Panc1 (cell line): Measurements from ENCODE around the gene LRP4. TPM values are rescaled to one million over a fixed set of nuclear protein-coding genes. Genes with fewer than 3 reads are reported as not detected.

ENCODE experiments used
- ATAC-seq: fragments of 200-7000 bp; cut with Tn5 transposase; 2 replicates; pipeline ENCODE4 v1.9.1; 2020; ENCODE audit warnings: mild to moderate bottlenecking, moderate library complexity
- BruUV-seq: library from RNA; stranded (reverse); fragments of 400-500 nt; replicated peaks from 2 replicates; lab custom pipeline; 2021; lab: Mats Ljungman, UMichigan
- CTCF ChIA-PET: fragments of 300-600 bp; sonication (Branson Sonifier 250); formaldehyde crosslinking; loops from one replicate; lab custom pipeline; 2022; ENCODE audit warnings: antibody characterized with exemption; lab: Charles Lee
- POLR2A ChIA-PET: fragments of 300-600 bp; sonication (Branson Sonifier 250); formaldehyde crosslinking; loops from one replicate; lab custom pipeline; 2022; ENCODE audit warnings: antibody characterized with exemption; lab: Charles Lee
- DNase-seq: peaks from one replicate; pipeline ENCODE4 v3.0.0-alpha.2; 2010; ENCODE audit warnings: low read depth, low spot score
- H3K27ac ChIP-seq: 2 replicates; pipeline ENCODE4 v1.5.1; 2011; ENCODE audit warnings: mild to moderate bottlenecking, low read length, inconsistent platforms
- H3K27me3 ChIP-seq: fragments of 200-500 bp; sonication (Bioruptor generic); 2 replicates; pipeline ENCODE4 v1.6.0; 2014; ENCODE audit warnings: low read length, inconsistent platforms; ENCODE audit not compliant: control insufficient read depth, insufficient read depth
- H3K36me3 ChIP-seq: fragments of 200-500 bp; sonication (Bioruptor generic); 2 replicates; pipeline ENCODE4 v1.5.1; 2014; ENCODE audit warnings: inconsistent platforms, mild to moderate bottlenecking, low read length, moderate library complexity; ENCODE audit not compliant: control insufficient read depth, insufficient read depth
- H3K4me1 ChIP-seq: 2 replicates; pipeline ENCODE4 v1.5.1; 2011; ENCODE audit warnings: inconsistent platforms, mild to moderate bottlenecking, low read length, moderate library complexity; ENCODE audit not compliant: control insufficient read depth, insufficient read depth
- H3K4me3 ChIP-seq, 2 experiments: 2 replicates each; pipeline ENCODE4 v1.5.1; 2011 to 2012; ENCODE audit warnings: low read depth in 2 of 2, low read length in 2 of 2, mild to moderate bottlenecking in 2 of 2, inconsistent platforms in 1 of 2, moderate library complexity in 1 of 2
- H3K9me3 ChIP-seq: fragments of 200-500 bp; sonication (Bioruptor generic); 2 replicates; pipeline ENCODE4 v1.5.1; 2014; ENCODE audit warnings: low read depth, mild to moderate bottlenecking, inconsistent platforms, low read length, moderate library complexity; ENCODE audit not compliant: control insufficient read depth, insufficient read depth
- CTCF ChIP-seq: fragments of 450-650 bp; IDR thresholded peaks from 2 replicates; pipeline ENCODE4 v1.5.1; 2017; ENCODE audit warnings: mild to moderate bottlenecking
- POLR2AphosphoS5 ChIP-seq: IDR thresholded peaks from 2 replicates; pipeline ENCODE4 v1.6.1; 2012; ENCODE audit warnings: mild to moderate bottlenecking, low read depth, low read length, moderate library complexity
- REST ChIP-seq, 2 experiments: IDR thresholded peaks; 2 replicates each; pipeline ENCODE4 v1.6.1; 2011 to 2012; ENCODE audit warnings: low read depth in 2 of 2, control low read depth in 1 of 2, low read length in 1 of 2, mild to moderate bottlenecking in 1 of 2, moderate library complexity in 1 of 2; ENCODE audit not compliant: insufficient read depth in 1 of 2
- SIN3A ChIP-seq: IDR thresholded peaks from 2 replicates; pipeline ENCODE4 v1.6.1; 2012; ENCODE audit warnings: low read depth, mild to moderate bottlenecking, low read length, moderate library complexity, borderline replicate concordance; ENCODE audit not compliant: insufficient read depth
- TCF7L2 ChIP-seq: IDR thresholded peaks from 2 replicates; pipeline ENCODE4 v1.6.1; 2011; ENCODE audit warnings: mild to moderate bottlenecking, low read depth, low read length, inconsistent platforms
- in situ Hi-C: cut with HindIII; loops from 2 replicates; pipeline ENCODE4 v1.10.0; 2016; ENCODE audit warnings: low sequenced_read_pairs, low pct_unique_long_range_greater_than_20kb
- intact Hi-C: fragments of 100-400 bp; cut with micrococcal nuclease; formaldehyde crosslinking; loops from one replicate; pipeline ENCODE4 v1.10.0; 2022; ENCODE audit not compliant: unreplicated experiment
- total RNA-seq: library from RNA; stranded (reverse); gene quantifications from one replicate; pipeline ENCODE4 v1.2.1, GENCODE V29; 2021; ENCODE audit not compliant: unreplicated experiment

LRP4 gene
- total RNA-seq, 1 experiment from 2014 or later = 11.7 TPM

- Histone ChIP-seq H3K4me3 (no peak overlapping the region), H3K4me1 (no peaks in the 10 kb centered on the region), H3K36me3 (no peaks in the 10 kb centered on the region), H3K27me3 (no peaks in the 10 kb centered on the region), H3K27ac (no peak overlapping the region), H3K9me3 (no peaks in the 10 kb centered on the region)
- DNase-seq (no peak), ATAC-seq (no peak)
- TF ChIP-seq TCF7L2 (no peak), CTCF (no peak), REST (IDR thresholded peaks at IDR 0.05; ENCODE audit: insufficient read depth in 1 of 2, low read depth in 2 of 2, low read length in 1 of 2) (no peak), SIN3A (no peak), POLR2AphosphoS5 (no peak)
- ChIA-PET POLR2A (no interaction called here), CTCF (no interaction called here)
- in situ Hi-C loops = no loop called here
- intact Hi-C loops = no loop called here
- BruUV-seq = no TSS peak
Measured at GRCh38 chr11:46961041-46961440, 42.7 kb upstream of the LRP4 start.

GRCh38 chr11:46958777-46959176 is 40.4 kb upstream of the LRP4 start:
- TF ChIP-seq TCF7L2 (no peak), POLR2AphosphoS5 (no peak)
- DNase-seq (no peak), ATAC-seq (no peak)
- ChIA-PET POLR2A (no interaction called here), CTCF (no interaction called here)
- Histone ChIP-seq H3K27ac (no peak overlapping the region), H3K36me3 (no peaks in the 10 kb centered on the region), H3K4me3 (no peak overlapping the region), H3K9me3 (no peaks in the 10 kb centered on the region), H3K4me1 (no peaks in the 10 kb centered on the region), H3K27me3 (no peaks in the 10 kb centered on the region)
- in situ Hi-C loops = no loop called here
- no TSS peak for BruUV-seq
- intact Hi-C loops = no loop called here

- no TSS peak for BruUV-seq
- no peak for TF ChIP-seq POLR2AphosphoS5
- TF ChIP-seq REST (IDR thresholded peaks at IDR 0.05; ENCODE audit: insufficient read depth in 1 of 2, low read depth in 2 of 2, low read length in 1 of 2) = no peak
- no peak for TF ChIP-seq SIN3A
- TF ChIP-seq CTCF = no peak
- no peak for TF ChIP-seq TCF7L2
Measured at GRCh38 chr11:46953093-46953492, 34.7 kb upstream of the LRP4 start.

More at GRCh38 chr11:46953093-46953492, 34.7 kb upstream of the LRP4 start:
- in situ Hi-C loops (no loop called here), intact Hi-C loops (no loop called here)
- POLR2A ChIA-PET = no interaction called here
- Histone ChIP-seq H3K36me3 (no peaks in the 10 kb centered on the region), H3K4me3 (no peak overlapping the region), H3K9me3 (no peaks in the 10 kb centered on the region), H3K27ac (no peak overlapping the region), H3K4me1 (no peaks in the 10 kb centered on the region), H3K27me3 (no peaks in the 10 kb centered on the region)
- DNase-seq (no peak), ATAC-seq (no peak)
- CTCF ChIA-PET = no interaction called here
